A549 treated with ZK216348 at 1 μM for 4 hours (cell line): ENCODE results near the gene SUPT20HL2. TPM values are rescaled to one million over a fixed set of nuclear protein-coding genes. Genes with fewer than 3 reads are reported as not detected.

Experiments
- total RNA-seq: library from RNA; stranded (reverse); fragments of 200-300 nt; extraction: Qiagen RNA extraction; gene quantifications from 5 replicates; pipeline ENCODE4 v1.2.3, GENCODE V29; 2022; ENCODE audit warnings: low read depth

The SUPT20HL2 gene
- total RNA-seq: not detected in 5 replicates

GRCh38 chrX:24314019-24314635 is at the start of gene SUPT20HL2:
Gene SUPT20HL2, minus strand, starts transcription at chrX:24314069. Its CDS starts 754 bp downstream, at chrX:24313315.

GRCh38 chrX:24360272-24360671 is 46.4 kb upstream of the SUPT20HL2 start, which contains the start of gene SUPT20HL1:
Gene SUPT20HL1, plus strand, starts transcription at chrX:24360639. Its CDS starts 2,122 bp downstream, at chrX:24362761.

Other genes with a start within 250 kb of the SUPT20HL2 start
- gene ZFX, start 164.3 kb downstream of the SUPT20HL2 start, total RNA-seq: 8.5 to 10.3 TPM (median 9.2 TPM) in 5 replicates
- gene SUPT20HL1, start 46.6 kb upstream of the SUPT20HL2 start, total RNA-seq: not detected in 5 replicates
- gene PDK3, start 151.2 kb upstream of the SUPT20HL2 start, total RNA-seq: 4.5 to 6.1 TPM (median 5.4 TPM) in 5 replicates